SK-N-MC (cell line): ENCODE results near the gene TRAIP.
A peak's percentile ranks its signal among the peaks of the same experiment; 100 is the strongest.
"Not testable (repeated sequence)": the region's sequence is repeated elsewhere in the genome, so short reads cannot be mapped to it uniquely, and the experiment has no call there.

Experiments
- DNase-seq: peaks from one replicate; pipeline ENCODE4 v3.0.0-alpha.2; 2011; ENCODE audit warnings: low read depth, low spot score
- H3K27ac ChIP-seq: fragments of 200-600 bp; sonication (generic); 2 replicates; pipeline ENCODE4 v1.5.1; 2016; ENCODE audit warnings: mixed run types
- H3K36me3 ChIP-seq: fragments of 200-600 bp; sonication (generic); 2 replicates; pipeline ENCODE4 v1.6.1; 2017; ENCODE audit warnings: antibody characterized with exemption, low read length, mixed read lengths; ENCODE audit not compliant: insufficient read depth
- H3K4me3 ChIP-seq: fragments of 200-600 bp; sonication (generic); 2 replicates; pipeline ENCODE4 v1.5.1; 2016
- H3K9ac ChIP-seq: fragments of 200-600 bp; sonication (generic); 2 replicates; pipeline ENCODE4 v1.8.0; 2017; ENCODE audit warnings: mixed run types, mixed read lengths; ENCODE audit not compliant: insufficient read length
- H3K9me3 ChIP-seq: fragments of 200-600 bp; sonication (generic); 2 replicates; pipeline ENCODE4 v1.6.1; 2017; ENCODE audit warnings: low read depth, mild to moderate bottlenecking, antibody characterized with exemption, low read length, moderate library complexity, mixed read lengths
- EZH2 ChIP-seq: fragments of 200-600 bp; sonication (generic); IDR thresholded peaks from one replicate; pipeline ENCODE4 v1.6.1; 2017; ENCODE audit warnings: antibody characterized with exemption
- FOXP2 ChIP-seq: optimal IDR thresholded peaks from 2 replicates; pipeline ENCODE3; 2011; ENCODE audit warnings: mild to moderate bottlenecking, moderate library complexity; ENCODE audit not compliant: insufficient read depth; ENCODE audit errors: extremely low read length, control extremely low read depth
- POLR2AphosphoS5 ChIP-seq: IDR thresholded peaks from 2 replicates; pipeline ENCODE4 v1.6.1; 2012; ENCODE audit warnings: mild to moderate bottlenecking, low read depth, low read length, borderline replicate concordance

Gene TRAIP, protein sequence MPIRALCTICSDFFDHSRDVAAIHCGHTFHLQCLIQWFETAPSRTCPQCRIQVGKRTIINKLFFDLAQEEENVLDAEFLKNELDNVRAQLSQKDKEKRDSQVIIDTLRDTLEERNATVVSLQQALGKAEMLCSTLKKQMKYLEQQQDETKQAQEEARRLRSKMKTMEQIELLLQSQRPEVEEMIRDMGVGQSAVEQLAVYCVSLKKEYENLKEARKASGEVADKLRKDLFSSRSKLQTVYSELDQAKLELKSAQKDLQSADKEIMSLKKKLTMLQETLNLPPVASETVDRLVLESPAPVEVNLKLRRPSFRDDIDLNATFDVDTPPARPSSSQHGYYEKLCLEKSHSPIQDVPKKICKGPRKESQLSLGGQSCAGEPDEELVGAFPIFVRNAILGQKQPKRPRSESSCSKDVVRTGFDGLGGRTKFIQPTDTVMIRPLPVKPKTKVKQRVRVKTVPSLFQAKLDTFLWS

DNA sequence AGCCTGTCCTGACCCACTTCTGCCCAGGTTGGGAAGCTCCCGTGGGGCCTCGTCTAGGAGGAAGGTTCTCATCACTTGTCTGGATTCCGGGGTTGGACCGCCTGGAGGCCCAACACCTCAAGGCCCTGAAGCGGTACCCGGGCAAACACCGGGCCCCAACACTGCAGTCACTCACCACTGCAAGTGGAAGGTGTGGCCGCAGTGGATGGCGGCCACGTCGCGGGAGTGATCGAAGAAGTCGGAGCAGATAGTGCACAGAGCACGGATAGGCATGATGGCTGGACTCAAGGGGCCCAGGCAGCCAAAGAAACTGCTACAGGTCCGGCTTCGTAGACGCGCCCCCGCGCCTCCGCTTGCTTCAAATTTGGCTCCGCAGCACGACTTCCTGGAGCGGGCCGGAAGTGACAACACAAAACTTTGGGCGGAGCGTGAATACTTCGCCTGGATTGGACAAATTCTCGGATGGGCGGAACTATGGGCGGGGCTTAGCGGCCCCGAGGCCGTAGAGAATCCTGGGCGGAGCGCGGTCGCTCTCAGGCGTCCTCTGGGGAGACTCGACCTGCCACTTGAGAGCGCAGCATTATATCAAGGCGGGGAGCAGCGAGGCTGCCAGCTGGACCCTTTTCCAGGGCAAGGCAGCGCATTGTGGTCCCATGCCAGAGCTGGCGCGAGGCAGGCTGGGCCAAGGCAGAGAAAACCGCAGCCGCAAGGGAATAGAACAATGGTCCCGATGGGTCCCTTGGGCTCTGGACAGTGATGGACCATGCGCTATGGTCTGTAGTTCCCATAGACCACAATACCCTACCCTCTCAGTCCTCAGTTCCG is at the start of gene TRAIP:
TSS of gene TRAIP (minus strand) at position 384 of the 825 bp plus-strand sequence. CDS start at position 273, 111 bp downstream.
- H3K27ac ChIP-seq = no peak within 1 kb of the TSS
- H3K9me3 ChIP-seq = no peaks in the 10 kb centered on the region
- peak within 1 kb of the TSS; percentile 81 for H3K9ac ChIP-seq
- peak within 1 kb of the TSS; percentile 86 for H3K4me3 ChIP-seq
- no peak for TF ChIP-seq FOXP2
- peak; percentile 78; the same call in 1 of the 2 replicates for TF ChIP-seq POLR2AphosphoS5
- peak; percentile 53 for DNase-seq
- H3K36me3 ChIP-seq = no peaks in the 10 kb centered on the region

DNA sequence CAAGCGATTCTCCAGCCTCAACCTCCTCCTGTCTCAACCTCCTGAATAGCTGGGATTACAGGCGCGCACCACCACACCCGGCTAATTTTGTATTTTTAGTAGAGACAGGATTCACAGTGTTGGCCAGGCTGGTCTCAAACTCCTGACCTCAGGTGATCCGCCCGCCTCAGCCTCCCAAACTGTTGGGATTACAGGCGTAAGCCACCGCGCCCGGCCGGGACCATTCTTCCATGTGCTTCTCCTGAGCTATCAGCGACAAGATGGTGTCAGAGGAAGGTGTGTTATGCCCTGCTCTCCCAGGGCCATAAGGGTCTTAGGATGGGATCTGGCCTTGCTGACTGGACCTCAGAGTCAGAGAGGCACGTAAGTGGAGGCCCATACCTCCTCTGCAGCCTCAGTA is 48.1 kb upstream of the TRAIP start:
- DNase-seq, H3K27ac ChIP-seq, H3K4me3 ChIP-seq, H3K36me3 ChIP-seq, H3K9ac ChIP-seq, H3K9me3 ChIP-seq: not testable (repeated sequence)

DNA sequence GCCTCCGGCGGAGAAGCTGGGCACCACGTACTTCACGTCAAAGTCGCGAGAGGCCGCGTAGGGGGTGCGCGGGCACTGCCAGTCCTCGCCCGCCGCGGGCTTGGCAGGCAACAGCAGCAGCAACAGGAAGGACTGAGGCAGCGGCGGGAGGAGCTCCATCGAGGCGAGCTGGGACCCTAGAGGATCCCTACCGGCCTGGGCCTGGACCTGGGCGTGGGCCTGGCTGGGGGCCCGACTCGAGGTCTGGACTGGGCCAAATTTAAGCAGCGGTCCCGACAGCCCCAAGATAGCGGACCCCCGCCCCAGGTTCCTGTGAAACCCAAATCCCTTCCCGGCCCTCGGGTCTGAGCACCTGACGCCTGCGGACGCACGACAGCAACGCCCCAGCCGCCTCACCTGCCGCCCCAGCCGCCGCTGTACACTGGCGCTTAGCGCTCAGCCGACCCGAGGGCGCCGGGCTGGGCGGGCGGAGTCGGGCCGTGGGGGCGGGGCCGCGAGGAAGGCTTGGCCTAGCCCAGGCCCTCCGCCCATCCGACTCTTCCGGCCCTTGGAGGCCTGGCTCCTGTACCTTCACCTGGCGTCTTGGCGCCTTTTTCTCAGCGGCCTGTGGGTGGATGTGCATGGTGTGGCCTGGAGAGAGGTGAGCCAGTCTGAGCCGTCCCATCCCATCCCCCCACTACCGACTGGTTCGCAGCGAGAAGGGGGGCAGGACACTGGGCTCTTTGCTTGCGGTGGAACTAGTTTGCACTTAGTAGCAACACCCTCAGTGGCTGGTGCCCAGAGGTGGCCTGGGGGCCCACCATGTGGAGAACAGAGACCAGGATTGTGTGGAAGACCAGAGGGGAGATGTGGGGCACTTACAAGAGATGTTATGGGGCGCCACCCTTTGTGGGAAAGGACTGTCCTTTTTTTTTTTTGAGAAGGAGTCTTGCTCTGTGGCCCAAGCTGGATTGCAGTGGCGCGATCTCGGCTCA is 47.4 kb upstream of the TRAIP start, which contains the start of gene MST1R:
TSS of gene MST1R (minus strand) at position 423 of the 974 bp plus-strand sequence. CDS start at position 159, 264 bp downstream.
- TF ChIP-seq POLR2AphosphoS5 (no peak), FOXP2 (no peak), EZH2 (no peak)
- no peaks in the 10 kb centered on the region for H3K9me3 ChIP-seq
- no peak within 1 kb of the TSS for H3K4me3 ChIP-seq
- DNase-seq = no peak
- no peak within 1 kb of the TSS for H3K9ac ChIP-seq
- no peak within 1 kb of the TSS for H3K27ac ChIP-seq
- H3K36me3 ChIP-seq = no peaks in the 10 kb centered on the region

DNA sequence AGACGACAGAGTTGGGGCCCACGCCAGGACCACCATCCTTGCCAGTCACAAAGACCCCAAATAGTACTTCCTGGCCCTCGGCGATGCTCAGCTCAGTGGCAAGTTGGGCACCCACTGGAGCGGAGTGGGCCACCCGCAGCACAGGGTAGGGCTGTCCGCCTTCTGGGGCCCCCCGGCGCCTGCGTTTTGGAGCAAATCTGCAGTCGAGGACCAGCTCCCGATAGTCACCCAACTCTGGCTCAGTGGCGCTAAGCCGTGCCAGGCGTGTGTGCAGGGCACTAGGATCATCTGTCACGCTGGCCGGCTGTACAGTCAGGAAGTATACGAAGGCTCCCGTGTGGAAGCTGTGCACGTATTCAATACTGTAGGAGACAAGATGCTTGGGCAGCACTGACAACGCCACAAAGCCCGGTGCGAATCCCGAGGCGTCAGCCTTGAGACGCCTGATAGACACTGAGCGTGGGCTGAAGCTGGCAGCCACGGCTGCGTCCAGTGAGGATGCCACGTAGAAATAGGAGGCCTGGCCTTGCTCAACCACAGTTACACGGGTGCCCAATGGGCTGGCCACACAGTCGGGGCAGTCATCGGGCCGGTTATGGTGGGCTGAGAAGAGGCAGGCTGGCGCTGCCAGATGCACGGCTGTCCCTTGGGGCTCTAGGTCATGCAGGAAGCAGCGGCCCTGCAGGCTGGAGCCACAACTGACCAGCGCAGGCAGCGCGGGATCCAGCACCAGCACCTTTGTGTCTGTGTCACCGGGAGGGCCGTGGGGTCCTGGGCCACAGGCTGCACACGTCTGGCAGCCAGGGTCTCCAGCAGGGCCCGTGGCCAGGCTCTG is 46.4 kb upstream of the TRAIP start:
- H3K36me3 ChIP-seq = no peaks in the 10 kb centered on the region
- no peaks in the 10 kb centered on the region for H3K9me3 ChIP-seq
- H3K4me3 ChIP-seq = no peak overlapping the region
- DNase-seq = no peak
- H3K9ac ChIP-seq = no peak overlapping the region
- H3K27ac ChIP-seq = no peak overlapping the region
- TF ChIP-seq POLR2AphosphoS5 (no peak), EZH2 (no peak), FOXP2 (no peak)

DNA sequence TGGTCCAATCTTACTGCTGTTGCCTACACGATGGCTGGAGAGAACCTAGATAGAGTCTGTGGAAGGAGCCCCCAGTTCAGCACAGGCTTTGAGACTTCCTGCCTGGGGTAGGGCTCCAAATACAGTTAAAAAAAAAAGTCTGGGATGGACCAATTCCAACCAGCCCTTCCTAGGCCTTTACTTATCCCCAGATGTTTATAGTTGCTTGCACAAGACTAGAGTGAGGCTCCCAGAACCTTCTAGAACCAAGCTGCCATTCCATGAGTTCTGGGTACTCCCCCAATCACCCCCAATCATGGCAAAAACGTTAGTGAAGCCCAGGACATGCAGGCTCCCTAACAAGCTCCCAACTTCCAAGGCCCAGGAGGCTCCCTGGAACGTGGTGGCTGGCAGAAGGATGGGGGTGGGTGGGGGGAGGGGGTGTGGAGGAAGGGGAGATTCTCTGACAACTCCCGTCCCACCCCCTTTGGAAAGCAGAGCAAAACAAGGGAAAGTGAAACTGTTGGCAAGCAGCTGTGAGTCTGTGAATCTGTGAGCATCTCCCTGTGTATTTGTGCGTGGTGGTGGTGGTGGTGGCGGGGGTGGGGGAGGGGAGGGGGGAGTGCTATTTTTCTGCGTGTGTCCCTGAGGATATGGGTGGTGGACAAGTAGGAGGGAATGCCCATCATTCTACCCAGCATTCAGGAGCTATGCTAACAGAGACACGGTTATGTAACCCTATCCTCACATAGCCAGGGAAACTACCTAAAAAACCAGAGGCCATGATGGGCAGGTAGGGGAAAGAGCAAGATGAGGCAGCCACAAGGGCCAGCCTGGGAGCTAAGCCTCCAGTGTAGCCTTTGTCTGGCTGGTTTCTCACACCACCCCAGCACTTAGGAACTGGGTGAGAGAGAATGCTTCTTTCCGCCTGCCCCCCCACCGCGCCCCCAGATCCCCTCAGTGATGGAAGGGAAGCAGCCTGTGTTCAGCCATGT is 45.3 kb upstream of the TRAIP start:
- Histone ChIP-seq H3K27ac (no peak overlapping the region), H3K4me3 (no peak overlapping the region), H3K9me3 (no peaks in the 10 kb centered on the region), H3K36me3 (no peaks in the 10 kb centered on the region), H3K9ac (no peak overlapping the region)
- TF ChIP-seq POLR2AphosphoS5 = no peak
- no peak for TF ChIP-seq FOXP2
- no peak for TF ChIP-seq EZH2
- no peak for DNase-seq

DNA sequence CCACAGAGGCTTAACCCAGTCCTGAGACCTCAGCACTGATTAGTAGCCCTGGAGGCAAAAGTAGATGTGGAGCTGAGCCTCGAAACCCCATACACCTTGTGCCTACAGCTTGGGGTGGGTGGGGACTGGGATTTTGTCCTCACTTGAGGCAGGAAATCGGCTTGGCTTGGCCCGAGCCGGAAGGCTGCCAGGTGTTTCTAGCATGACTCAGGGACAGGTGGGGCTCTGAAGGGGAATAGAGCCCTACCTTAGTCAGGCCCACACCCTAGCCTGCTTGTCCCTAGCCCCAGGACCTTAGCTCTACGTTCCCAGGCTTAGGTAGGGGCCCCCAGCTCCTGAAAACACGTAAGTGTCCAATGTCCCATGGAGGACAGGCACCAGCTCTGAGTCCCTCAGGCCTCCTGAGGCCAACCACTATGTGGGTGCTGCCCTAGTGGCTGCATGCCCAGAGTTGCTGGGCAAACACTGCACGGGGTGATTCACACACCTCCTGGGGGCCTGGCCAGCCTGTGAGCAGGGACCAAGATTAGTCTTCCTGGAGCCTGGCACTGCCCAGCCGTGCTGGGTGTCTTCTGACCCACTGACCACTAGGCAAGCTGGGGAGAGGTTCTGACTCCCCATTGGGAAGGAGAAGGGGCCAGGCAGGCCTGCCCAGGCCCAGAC is 44.3 kb upstream of the TRAIP start:
- DNase-seq = no peak
- H3K9ac ChIP-seq = no peak overlapping the region

More for the DNA sequence above, 44.3 kb upstream of the TRAIP start:
- no peak for TF ChIP-seq FOXP2
- TF ChIP-seq POLR2AphosphoS5 = no peak
- TF ChIP-seq EZH2 = no peak
- H3K9me3 ChIP-seq = no peaks in the 10 kb centered on the region
- no peak overlapping the region for H3K4me3 ChIP-seq
- H3K36me3 ChIP-seq = no peaks in the 10 kb centered on the region
- H3K27ac ChIP-seq = no peak overlapping the region
